HL-60 (cell line): ENCODE results near the gene SDK1.

Source experiments
- CTCF ChIP-seq: IDR thresholded peaks from one replicate; pipeline ENCODE4 v1.5.1; 2011; ENCODE audit warnings: low read length, control low read depth, inconsistent platforms; ENCODE audit not compliant: insufficient read depth
- GABPA ChIP-seq: IDR thresholded peaks from 2 replicates; pipeline ENCODE4 v1.6.1; 2012; ENCODE audit warnings: low read depth
- POLR2AphosphoS5 ChIP-seq: IDR thresholded peaks from 2 replicates; pipeline ENCODE4 v1.6.1; 2012; ENCODE audit warnings: low read depth

GRCh38 chr7:4249241-4249640 is 948.2 kb downstream of the SDK1 start:
- TF ChIP-seq CTCF (no peak), POLR2AphosphoS5 (no peak), GABPA (no peak)
